ENCODE measurements around the gene MXD4.

Gene MXD4

GRCh38 chr4:2245057-2245786 lies 16.7 kb downstream of the MXD4 start:
- no peak overlapping the region for H3K4me3 ChIP-seq (ENCODE audit: low read depth, low read length)
- TF ChIP-seq CTCF (IDR thresholded peaks at IDR 0.05; ENCODE audit: insufficient read depth, low read depth, low read length, missing control alignments): no peak
- peak; percentile 3 for DNase-seq (ENCODE audit: low read depth)

- no peak overlapping the region for H3K4me3 ChIP-seq (ENCODE audit: low read depth, low read length)
- peak; percentile 29 for DNase-seq (ENCODE audit: low read depth)
Observed at GRCh38 chr4:2243681-2244380, 18.1 kb downstream of the MXD4 start.

GRCh38 chr4:2241410-2242353 lies 20.2 kb downstream of the MXD4 start, which contains the start of the genes HAUS3 and POLN:
HAUS3 (minus strand) TSS chr4:2242121; CDS start chr4:2240946, 1,175 bp downstream.
POLN (minus strand) TSS chr4:2242121; CDS start chr4:2229231, 12,890 bp downstream.
- no peak for TF ChIP-seq CTCF (IDR thresholded peaks at IDR 0.05; ENCODE audit: insufficient read depth, low read depth, low read length, missing control alignments)
- H3K4me3 ChIP-seq (ENCODE audit: low read depth, low read length): peak within 1 kb of the TSS; percentile 92
- peak; percentile 99 for DNase-seq (ENCODE audit: low read depth)

More at GRCh38 chr4:2243681-2244380, 18.1 kb downstream of the MXD4 start:
- TF ChIP-seq CTCF (IDR thresholded peaks at IDR 0.05; ENCODE audit: insufficient read depth, low read depth, low read length, missing control alignments): peak; percentile 1

- H3K4me3 ChIP-seq (ENCODE audit: low read depth, low read length): peak overlapping the region; percentile 92
- no peak for TF ChIP-seq CTCF (IDR thresholded peaks at IDR 0.05; ENCODE audit: insufficient read depth, low read depth, low read length, missing control alignments)
- DNase-seq (ENCODE audit: low read depth): no peak
Observed at GRCh38 chr4:2241003-2241402, 20.9 kb downstream of the MXD4 start.

- DNase-seq (ENCODE audit: low read depth): no peak
- TF ChIP-seq CTCF (IDR thresholded peaks at IDR 0.05; ENCODE audit: insufficient read depth, low read depth, low read length, missing control alignments): no peak
- no peak overlapping the region for H3K4me3 ChIP-seq (ENCODE audit: low read depth, low read length)
Observed at GRCh38 chr4:2236944-2237666, 24.8 kb downstream of the MXD4 start.

- TF ChIP-seq CTCF (IDR thresholded peaks at IDR 0.05; ENCODE audit: insufficient read depth, low read depth, low read length, missing control alignments): no peak
- no peak overlapping the region for H3K4me3 ChIP-seq (ENCODE audit: low read depth, low read length)
- no peak for DNase-seq (ENCODE audit: low read depth)
Observed at GRCh38 chr4:2231082-2231481, 30.8 kb downstream of the MXD4 start.

Measured in GM12865 (cell line).